H9 (cell line): ENCODE data around the gene ELAC2. TPM values are rescaled to one million over a fixed set of nuclear protein-coding genes. Genes with fewer than 3 reads are reported as not detected.

Source experiments
- DNase-seq: peaks from one replicate; pipeline ENCODE4 v3.0.0-alpha.2; 2017
- H2AFZ ChIP-seq: one replicate; pipeline ENCODE4 v1.6.1; 2013; ENCODE audit warnings: mild to moderate bottlenecking, low read length, control low read depth, moderate library complexity
- H2AK5ac ChIP-seq: 2 replicates; pipeline ENCODE4 v1.6.1; 2013; ENCODE audit warnings: low read length, control low read depth, mixed read lengths; ENCODE audit not compliant: insufficient read length
- H2BK120ac ChIP-seq: one replicate; pipeline ENCODE4 v1.6.1; 2013; ENCODE audit warnings: low read depth, mild to moderate bottlenecking, low read length, control low read depth, inconsistent platforms; ENCODE audit not compliant: poor library complexity, severe bottlenecking
- H2BK12ac ChIP-seq: 2 replicates; pipeline ENCODE4 v1.6.1; 2013; ENCODE audit warnings: low read length, control low read depth, mixed read lengths, low read depth; ENCODE audit not compliant: insufficient read length
- H2BK15ac ChIP-seq: 2 replicates; pipeline ENCODE4 v1.6.1; 2013; ENCODE audit warnings: low read depth, low read length, control low read depth
- H2BK20ac ChIP-seq: one replicate; pipeline ENCODE4 v1.6.1; 2013; ENCODE audit warnings: low read depth, mild to moderate bottlenecking, low read length, control low read depth, inconsistent platforms; ENCODE audit not compliant: poor library complexity, severe bottlenecking
- H2BK5ac ChIP-seq: 2 replicates; pipeline ENCODE4 v1.6.1; 2013; ENCODE audit warnings: low read length, control low read depth, mixed read lengths; ENCODE audit not compliant: insufficient read length
- H3K14ac ChIP-seq: 2 replicates; pipeline ENCODE4 v1.6.1; 2013; ENCODE audit warnings: low read length, control low read depth; ENCODE audit not compliant: insufficient read depth
- H3K18ac ChIP-seq: 2 replicates; pipeline ENCODE4 v1.6.1; 2013; ENCODE audit warnings: low read depth, mild to moderate bottlenecking, mixed read lengths, low read length, control low read depth; ENCODE audit not compliant: insufficient read length
- H3K23ac ChIP-seq: 2 replicates; pipeline ENCODE4 v1.6.1; 2013; ENCODE audit warnings: low read length, control low read depth, mixed read lengths, low read depth; ENCODE audit not compliant: insufficient read length
- H3K23me2 ChIP-seq: 2 replicates; pipeline ENCODE4 v1.6.1; 2013; ENCODE audit warnings: low read depth, mild to moderate bottlenecking, mixed read lengths, low read length, control low read depth; ENCODE audit not compliant: insufficient read length, poor library complexity, severe bottlenecking
- H3K27ac ChIP-seq: 2 replicates; pipeline ENCODE4 v1.5.1; 2013; ENCODE audit warnings: low read length, control low read depth, mixed read lengths, low read depth; ENCODE audit not compliant: insufficient read length
- H3K27me3 ChIP-seq: 2 replicates; pipeline ENCODE4 v1.6.1; 2013; ENCODE audit warnings: low read length, control low read depth, inconsistent platforms; ENCODE audit not compliant: insufficient read depth
- H3K4ac ChIP-seq: 2 replicates; pipeline ENCODE4 v1.6.1; 2013; ENCODE audit warnings: low read depth, mild to moderate bottlenecking, control low read depth, inconsistent platforms, low read length, moderate library complexity
- H3K4me1 ChIP-seq: 2 replicates; pipeline ENCODE4 v1.6.1; 2013; ENCODE audit warnings: low read length, control low read depth, inconsistent platforms; ENCODE audit not compliant: insufficient read depth
- H3K4me2 ChIP-seq: 2 replicates; pipeline ENCODE4 v1.6.1; 2013; ENCODE audit warnings: low read length, control low read depth, mixed read lengths; ENCODE audit not compliant: insufficient read length, insufficient read depth
- H3K56ac ChIP-seq: 2 replicates; pipeline ENCODE4 v1.6.1; 2013; ENCODE audit warnings: low read depth, mild to moderate bottlenecking, mixed read lengths, low read length, control low read depth; ENCODE audit not compliant: insufficient read length
- H3K79me1 ChIP-seq: 2 replicates; pipeline ENCODE4 v1.6.1; 2013; ENCODE audit warnings: low read depth, mild to moderate bottlenecking, moderate library complexity, low read length, control low read depth, inconsistent platforms; ENCODE audit not compliant: insufficient read depth, poor library complexity, severe bottlenecking
- H3K79me2 ChIP-seq: 2 replicates; pipeline ENCODE4 v1.6.1; 2013; ENCODE audit warnings: low read length, control low read depth, inconsistent platforms; ENCODE audit not compliant: insufficient read depth
- H3K9ac ChIP-seq: 2 replicates; pipeline ENCODE4 v1.6.1; 2013; ENCODE audit warnings: low read length, control low read depth, mixed read lengths; ENCODE audit not compliant: insufficient read length; ENCODE audit errors: extremely low read depth
- H3K9me3 ChIP-seq: one replicate; pipeline ENCODE4 v1.6.1; 2013; ENCODE audit warnings: low read depth, low read length, inconsistent platforms; ENCODE audit not compliant: control insufficient read depth
- H3T11ph ChIP-seq: one replicate; pipeline ENCODE4 v1.6.1; 2013; ENCODE audit warnings: mild to moderate bottlenecking, low read length, control low read depth, inconsistent platforms
- H4K20me1 ChIP-seq: one replicate; pipeline ENCODE4 v1.6.1; 2013; ENCODE audit not compliant: control insufficient read depth, insufficient read length, insufficient read depth
- H4K5ac ChIP-seq: 2 replicates; pipeline ENCODE4 v1.6.1; 2013; ENCODE audit warnings: low read depth, mild to moderate bottlenecking, mixed read lengths, low read length, control low read depth; ENCODE audit not compliant: insufficient read length
- H4K8ac ChIP-seq: replicated peaks from 2 replicates; pipeline ENCODE4 v1.6.1; 2013; ENCODE audit warnings: low read length, control low read depth, mixed read lengths, low read depth; ENCODE audit not compliant: insufficient read length
- H4K91ac ChIP-seq: 2 replicates; pipeline ENCODE4 v1.6.1; 2013; ENCODE audit warnings: low read depth, mild to moderate bottlenecking, moderate library complexity, mixed read lengths, low read length, control low read depth; ENCODE audit not compliant: insufficient read length
- H3K27ac Mint-ChIP-seq, 3 experiments: 2 replicates in 2 of 3; 3 replicates in 1 of 3; pipeline ENCODE4 v1.8.0; 2020 to 2021; ENCODE audit warnings: mixed read lengths in 3 of 3, mild to moderate bottlenecking in 1 of 3, moderate library complexity in 1 of 3
- H3K27me3 Mint-ChIP-seq: 2 replicates; pipeline ENCODE4 v1.8.0; 2021; ENCODE audit warnings: low read depth, mild to moderate bottlenecking, moderate library complexity, mixed read lengths
- H3K36me3 Mint-ChIP-seq, 3 experiments: 2 replicates in 2 of 3; 3 replicates in 1 of 3; pipeline ENCODE4 v1.8.0; 2020 to 2021; ENCODE audit warnings: low read depth in 3 of 3, mixed read lengths in 3 of 3; ENCODE audit not compliant: insufficient read depth in 1 of 3
- H3K4me1 Mint-ChIP-seq, 2 experiments: 2 replicates each; pipeline ENCODE4 v1.8.0; 2020; ENCODE audit warnings: mixed read lengths in 2 of 2
- H3K4me3 Mint-ChIP-seq, 2 experiments: 2 replicates in 1 of 2; 3 replicates in 1 of 2; pipeline ENCODE4 v1.8.0; 2020 to 2021; ENCODE audit warnings: mild to moderate bottlenecking in 2 of 2, mixed read lengths in 2 of 2, moderate library complexity in 1 of 2
- H3K9me3 Mint-ChIP-seq, 2 experiments: 2 replicates in 1 of 2; 3 replicates in 1 of 2; pipeline ENCODE4 v1.8.0; 2020; ENCODE audit warnings: mild to moderate bottlenecking in 2 of 2, mixed read lengths in 2 of 2, moderate library complexity in 1 of 2
- WGBS: extraction: QIAGEN DNeasy Blood & Tissue Kit; methylation state at CpG from one replicate; pipeline ENCODE4 v1.1.7; 2013; ENCODE audit warnings: missing lambda C conversion rate, low lambda C conversion rate, mixed read lengths; ENCODE audit not compliant: insufficient read length; ENCODE audit errors: extremely low coverage; 5-methylcytosine and 5-hydroxymethylcytosine counted together
- total RNA-seq: library from RNA; stranded (reverse); gene quantifications from 2 replicates; pipeline ENCODE4 v1.2.1, GENCODE V29; 2021
- TF ChIP-seq, protein P1 (sequence below): fragments of 200-600 bp; sonication (generic); conservative IDR thresholded peaks from 3 replicates; pipeline ENCODE4 v1.8.0; 2021; ENCODE audit warnings: antibody characterized with exemption, mild to moderate bottlenecking

The ELAC2 gene
- total RNA-seq, 1 experiment from 2014 or later = 90.7 TPM

DNA sequence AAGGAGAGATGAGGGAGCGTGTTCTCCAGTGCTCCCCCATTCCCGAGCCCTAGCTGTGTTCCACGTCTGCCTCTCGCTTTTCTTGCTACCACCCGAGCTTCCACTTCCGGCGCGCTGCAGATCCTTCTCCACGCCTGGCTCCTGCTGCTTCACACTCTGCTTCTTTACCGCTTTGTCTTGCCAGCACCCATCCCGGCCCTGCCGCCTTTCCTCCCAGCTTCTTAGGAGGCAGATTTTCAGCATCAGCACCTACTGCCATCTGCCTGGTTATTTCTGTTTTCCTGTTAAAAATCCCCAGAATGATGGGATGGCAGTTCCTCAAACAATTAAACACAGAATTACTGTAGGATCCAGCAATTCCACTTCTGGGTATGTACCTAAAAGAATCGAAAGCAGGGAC lies 64.7 kb downstream of the ELAC2 start:
- Histone ChIP-seq H2BK12ac (no peak overlapping the region), H2AK5ac (no peak overlapping the region), H2BK120ac (no peak overlapping the region), H3K23ac (no peak overlapping the region), H3K56ac (no peak overlapping the region), H2BK20ac (no peak overlapping the region), H3K9ac (no peak overlapping the region), H4K20me1 (no peaks in the 10 kb centered on the region), H3K4ac (no peak overlapping the region), H3K14ac (no peak overlapping the region), H2BK15ac (no peak overlapping the region), H4K91ac (no peak overlapping the region), H3K79me2 (no peaks in the 10 kb centered on the region), H3K23me2 (no peaks in the 10 kb centered on the region), H3K27me3 (no peaks in the 10 kb centered on the region), H3K9me3 (no peaks in the 10 kb centered on the region), H2BK5ac (no peak overlapping the region), H3T11ph (no peak overlapping the region), H4K5ac (no peak overlapping the region), H4K8ac (no peak overlapping the region), H3K27ac (no peak overlapping the region), H3K4me2 (no peak overlapping the region), H3K4me1 (no peaks in the 10 kb centered on the region), H3K79me1 (no peaks in the 10 kb centered on the region), H2AFZ (no peak overlapping the region), H3K18ac (no peak overlapping the region)
- no peak for DNase-seq
- 0 out of 5 replicates have a peak, but pooled peaks cover 0 to 2% of the 10 kb centered on the region in 2 experiments for H3K9me3 Mint-ChIP-seq
- H3K4me1 Mint-ChIP-seq = no peaks in the 10 kb centered on the region
- WGBS = no CpG with 5 or more reads among the region's 13 CpGs
- H3K27ac Mint-ChIP-seq = peak overlapping the region in 1 of 3 experiments; percentile 7; a peak in 1 of 7 replicates
- H3K27me3 Mint-ChIP-seq = no peaks in the 10 kb centered on the region
- peaks cover 47 to 69% (median 63%) of the 10 kb centered on the region in 3 experiments for H3K36me3 Mint-ChIP-seq
- no peak overlapping the region for H3K4me3 Mint-ChIP-seq
- TF ChIP-seq, protein P1, sequence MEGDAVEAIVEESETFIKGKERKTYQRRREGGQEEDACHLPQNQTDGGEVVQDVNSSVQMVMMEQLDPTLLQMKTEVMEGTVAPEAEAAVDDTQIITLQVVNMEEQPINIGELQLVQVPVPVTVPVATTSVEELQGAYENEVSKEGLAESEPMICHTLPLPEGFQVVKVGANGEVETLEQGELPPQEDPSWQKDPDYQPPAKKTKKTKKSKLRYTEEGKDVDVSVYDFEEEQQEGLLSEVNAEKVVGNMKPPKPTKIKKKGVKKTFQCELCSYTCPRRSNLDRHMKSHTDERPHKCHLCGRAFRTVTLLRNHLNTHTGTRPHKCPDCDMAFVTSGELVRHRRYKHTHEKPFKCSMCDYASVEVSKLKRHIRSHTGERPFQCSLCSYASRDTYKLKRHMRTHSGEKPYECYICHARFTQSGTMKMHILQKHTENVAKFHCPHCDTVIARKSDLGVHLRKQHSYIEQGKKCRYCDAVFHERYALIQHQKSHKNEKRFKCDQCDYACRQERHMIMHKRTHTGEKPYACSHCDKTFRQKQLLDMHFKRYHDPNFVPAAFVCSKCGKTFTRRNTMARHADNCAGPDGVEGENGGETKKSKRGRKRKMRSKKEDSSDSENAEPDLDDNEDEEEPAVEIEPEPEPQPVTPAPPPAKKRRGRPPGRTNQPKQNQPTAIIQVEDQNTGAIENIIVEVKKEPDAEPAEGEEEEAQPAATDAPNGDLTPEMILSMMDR = no peak
